Prostate gland (tissue), 2 donors: ENCODE results near the gene FGD5. TPM values are rescaled to one million over a fixed set of nuclear protein-coding genes. Genes with fewer than 3 reads are reported as not detected.

Source experiments
- DNase-seq: peaks from one replicate; pipeline ENCODE4 v3.0.0-alpha.2; 2019; ENCODE audit warnings: low spot score
- H3K27ac ChIP-seq, 2 donors: fragments of 200-600 bp; sonication (generic); 2 replicates each; pipeline ENCODE4 v1.5.1; 2017 to 2019
- H3K27me3 ChIP-seq: fragments of 200-600 bp; sonication (generic); replicated peaks from 2 replicates; pipeline ENCODE4 v1.5.1; 2019; ENCODE audit not compliant: insufficient read depth
- H3K36me3 ChIP-seq, 2 donors: fragments of 200-600 bp; sonication (generic); 1 replicate in 1 of 2; 2 replicates in 1 of 2; pipeline versions ENCODE4 v1.5.1 to v1.8.1; 2017 to 2019
- H3K4me1 ChIP-seq: fragments of 200-600 bp; sonication (generic); replicated peaks from 2 replicates; pipeline ENCODE4 v1.5.1; 2019
- H3K4me3 ChIP-seq, 2 donors: fragments of 200-600 bp; sonication (generic); 2 replicates each; pipeline ENCODE4 v1.5.1; 2017 to 2019
- H3K9me3 ChIP-seq: fragments of 200-600 bp; sonication (generic); 2 replicates; pipeline ENCODE4 v1.5.1; 2017
- CTCF ChIP-seq, 4 experiments: fragments of 200-600 bp in 2 of 4; fragments of 450-650 bp in 2 of 4; sonication (generic) in 2 of 4; IDR thresholded peaks; 1 replicate in 3 of 4; 2 replicates in 1 of 4; pipeline ENCODE4 v1.5.1; 2016 to 2019; ENCODE audit warnings: antibody characterized with exemption in 4 of 4, mild to moderate bottlenecking in 2 of 4, moderate library complexity in 2 of 4
- POLR2A ChIP-seq: fragments of 450-650 bp; IDR thresholded peaks from one replicate; pipeline ENCODE4 v1.6.1; 2016; ENCODE audit warnings: antibody characterized with exemption, mild to moderate bottlenecking
- POLR2AphosphoS5 ChIP-seq: sonication (generic); formaldehyde crosslinking; IDR thresholded peaks from one replicate; pipeline ENCODE4 v1.6.1; 2017; ENCODE audit warnings: antibody characterized with exemption
- WGBS: methylation state at CpG from one replicate; pipeline ENCODE4 v1.1.5; 2018; 5-methylcytosine and 5-hydroxymethylcytosine counted together
- intact Hi-C: fragments of 100-400 bp; cut with DNase I; formaldehyde crosslinking; loops from one replicate; pipeline ENCODE4 v1.14.2; 2022
- total RNA-seq, 2 donors: library from RNA; depleted of rRNA; stranded (reverse); fragments of >200 nt; gene quantifications; one replicate each; pipeline ENCODE4 v1.1.0, GENCODE V29; 2016

The FGD5 gene
- total RNA-seq, 2 donors from 2014 or later: 4.5 to 15.8 TPM

GRCh38 chr3:14891135-14892132, 72.7 kb downstream of the FGD5 start:
- Histone ChIP-seq H3K27ac (no peak overlapping the region), H3K36me3 (no peaks in the 10 kb centered on the region), H3K4me3 (no peak overlapping the region), H3K9me3 (no peaks in the 10 kb centered on the region), H3K4me1 (no peaks in the 10 kb centered on the region), H3K27me3 (no peaks in the 10 kb centered on the region)
- DNase-seq: no peak
- no peak for TF ChIP-seq POLR2A
- no peak for TF ChIP-seq POLR2AphosphoS5
- TF ChIP-seq CTCF (IDR thresholded peaks at IDR 0.05): no peak
- WGBS: 83% methylated on average over 12 of the region's 12 CpGs
- intact Hi-C loops: no loop called here

GRCh38 chr3:14892226-14892625, 73.5 kb downstream of the FGD5 start:
- Histone ChIP-seq H3K9me3 (no peaks in the 10 kb centered on the region), H3K36me3 (no peaks in the 10 kb centered on the region), H3K27me3 (no peaks in the 10 kb centered on the region), H3K4me1 (no peaks in the 10 kb centered on the region), H3K27ac (no peak overlapping the region), H3K4me3 (no peak overlapping the region)
- 90% methylated on average over 11 of the region's 11 CpGs for WGBS
- no peak for DNase-seq
- TF ChIP-seq CTCF (IDR thresholded peaks at IDR 0.05) (no peak), POLR2AphosphoS5 (no peak), POLR2A (no peak)
- intact Hi-C loops: no loop called here

DNA sequence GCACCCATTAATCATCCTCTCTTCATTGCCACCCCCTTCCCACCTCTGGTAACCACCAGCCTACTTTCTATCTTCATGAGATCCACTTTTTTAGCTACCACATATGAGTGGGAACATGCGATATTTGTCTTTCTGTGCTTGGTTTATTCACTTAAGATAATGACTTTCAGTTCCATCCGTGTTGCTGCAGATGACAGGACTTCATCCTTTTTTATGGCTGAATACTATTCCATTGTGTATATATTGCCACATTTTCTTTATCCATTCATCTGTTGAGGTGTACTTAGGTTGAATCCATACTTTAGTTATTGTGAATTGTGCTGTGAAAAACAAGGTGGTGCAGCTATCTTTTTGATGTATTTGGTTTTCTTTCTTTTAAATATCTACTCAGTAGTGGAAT, 75.3 kb downstream of the FGD5 start:
- H3K4me3 ChIP-seq: no peak overlapping the region
- intact Hi-C loops: no loop called here
- whole genome bisulfite sequencing: 90% methylated on average over 2 of the region's 2 CpGs

DNA sequence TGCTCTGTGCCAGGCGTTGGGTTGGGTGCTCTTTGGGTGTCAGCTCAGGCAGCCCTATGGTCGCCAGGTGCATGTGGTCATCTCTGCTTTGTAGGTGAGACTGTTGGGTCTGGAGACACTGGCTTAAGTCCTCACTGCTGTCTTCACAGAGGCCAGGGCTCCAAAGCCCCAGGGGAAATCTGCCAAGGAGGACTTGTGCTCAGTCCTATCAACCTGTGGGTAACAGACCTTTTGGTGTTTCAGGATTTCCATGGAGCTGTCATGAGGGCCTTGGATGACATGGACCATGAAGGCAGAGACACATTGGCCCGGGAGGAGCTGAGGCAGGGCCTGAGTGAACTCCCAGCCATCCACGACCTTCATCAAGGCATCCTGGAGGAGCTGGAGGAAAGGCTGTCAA, 78.5 kb downstream of the FGD5 start:
- TF ChIP-seq POLR2AphosphoS5: no peak
- TF ChIP-seq POLR2A: no peak
- TF ChIP-seq CTCF (IDR thresholded peaks at IDR 0.05): no peak
- Histone ChIP-seq H3K36me3 (no peaks in the 10 kb centered on the region), H3K27me3 (no peaks in the 10 kb centered on the region), H3K4me1 (no peaks in the 10 kb centered on the region), H3K4me3 (no peak overlapping the region), H3K9me3 (no peaks in the 10 kb centered on the region), H3K27ac (no peak overlapping the region)
- no peak for DNase-seq
- intact Hi-C loops: no loop called here
- 85% methylated on average over 4 of the region's 4 CpGs for WGBS

More for the DNA sequence above, 75.3 kb downstream of the FGD5 start:
- Histone ChIP-seq H3K4me1 (no peaks in the 10 kb centered on the region), H3K27ac (no peak overlapping the region), H3K36me3 (no peaks in the 10 kb centered on the region), H3K9me3 (no peaks in the 10 kb centered on the region), H3K27me3 (no peaks in the 10 kb centered on the region)
- TF ChIP-seq POLR2A (no peak), POLR2AphosphoS5 (no peak)
- DNase-seq: no peak

DNA sequence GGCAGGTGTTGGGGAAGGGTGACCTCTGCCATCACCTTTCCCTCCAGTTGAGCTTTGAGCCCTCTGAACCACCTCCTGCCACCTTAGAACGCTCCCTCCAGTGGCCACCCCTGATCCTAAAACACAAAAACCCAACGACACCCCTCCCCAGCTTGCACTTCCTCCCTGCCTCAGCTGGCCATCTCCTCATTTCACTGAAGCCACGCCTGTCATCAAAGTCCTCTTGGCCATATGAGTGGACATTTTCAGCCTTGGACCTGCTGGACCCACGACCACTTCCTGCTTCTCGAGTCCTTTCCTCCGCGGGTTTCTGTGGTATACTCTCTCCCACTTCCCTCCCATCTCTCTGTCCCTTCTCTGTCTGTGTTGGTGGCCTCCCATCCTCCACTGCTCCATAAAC, 80.2 kb downstream of the FGD5 start:
- no peak overlapping the region for H3K4me3 ChIP-seq
- DNase-seq: no peak
- WGBS: 69% methylated on average over 7 of the region's 7 CpGs
- no peaks in the 10 kb centered on the region for H3K27me3 ChIP-seq
- H3K27ac ChIP-seq: no peak overlapping the region
- intact Hi-C loops: no loop called here
- no peaks in the 10 kb centered on the region for H3K4me1 ChIP-seq
- no peak for TF ChIP-seq CTCF (IDR thresholded peaks at IDR 0.05)
- TF ChIP-seq POLR2A: no peak
- no peak for TF ChIP-seq POLR2AphosphoS5
- no peaks in the 10 kb centered on the region for H3K9me3 ChIP-seq
- no peaks in the 10 kb centered on the region for H3K36me3 ChIP-seq
